Calu3 (cell line): ENCODE measurements around the gene HACE1. TPM values are rescaled to one million over a fixed set of nuclear protein-coding genes. Genes with fewer than 3 reads are reported as not detected.

Source experiments
- BruUV-seq: library from RNA; stranded (reverse); fragments of 400-500 nt; replicated peaks from 2 replicates; lab custom pipeline; 2021; lab: Mats Ljungman, UMichigan
- CTCF ChIA-PET: fragments of 300-600 bp; sonication (Branson Sonifier 250); formaldehyde crosslinking; loops from one replicate; lab custom pipeline; 2022; ENCODE audit warnings: antibody characterized with exemption; lab: Charles Lee
- DNase-seq: peaks from one replicate; pipeline ENCODE4 v3.0.0; 2022
- H3K27ac Mint-ChIP-seq: one replicate; pipeline ENCODE4 v1.8.0; 2022; ENCODE audit warnings: mixed read lengths; ENCODE audit not compliant: unreplicated experiment
- H3K27me3 Mint-ChIP-seq: one replicate; pipeline ENCODE4 v1.8.0; 2022; ENCODE audit warnings: mixed read lengths; ENCODE audit not compliant: unreplicated experiment
- H3K36me3 Mint-ChIP-seq: one replicate; pipeline ENCODE4 v1.8.0; 2022; ENCODE audit warnings: mild to moderate bottlenecking, moderate library complexity, mixed read lengths; ENCODE audit not compliant: insufficient read depth, unreplicated experiment
- H3K4me1 Mint-ChIP-seq: one replicate; pipeline ENCODE4 v1.8.0; 2022; ENCODE audit warnings: mild to moderate bottlenecking, low read depth, mixed read lengths; ENCODE audit not compliant: unreplicated experiment
- H3K4me3 Mint-ChIP-seq: one replicate; pipeline ENCODE4 v1.8.0; 2022; ENCODE audit warnings: mild to moderate bottlenecking, low read depth, moderate library complexity, mixed read lengths; ENCODE audit not compliant: unreplicated experiment
- H3K9me3 Mint-ChIP-seq: one replicate; pipeline ENCODE4 v1.8.0; 2022; ENCODE audit warnings: low read depth, mixed read lengths; ENCODE audit not compliant: unreplicated experiment
- intact Hi-C: fragments of 100-400 bp; cut with micrococcal nuclease; formaldehyde crosslinking; loops from one replicate; pipeline ENCODE4 v1.10.0; 2022; ENCODE audit not compliant: unreplicated experiment
- total RNA-seq: library from RNA; stranded (reverse); gene quantifications from 2 replicates; pipeline ENCODE4 v1.2.3, GENCODE V29; 2022
- TF ChIP-seq, protein P1 (sequence below): fragments of 200-600 bp; IDR thresholded peaks from one replicate; pipeline ENCODE4 v1.8.0; 2022; ENCODE audit warnings: antibody characterized with exemption; ENCODE audit not compliant: unreplicated experiment

Gene HACE1
- total RNA-seq, 1 experiment from 2014 or later, result 12.5 TPM

DNA sequence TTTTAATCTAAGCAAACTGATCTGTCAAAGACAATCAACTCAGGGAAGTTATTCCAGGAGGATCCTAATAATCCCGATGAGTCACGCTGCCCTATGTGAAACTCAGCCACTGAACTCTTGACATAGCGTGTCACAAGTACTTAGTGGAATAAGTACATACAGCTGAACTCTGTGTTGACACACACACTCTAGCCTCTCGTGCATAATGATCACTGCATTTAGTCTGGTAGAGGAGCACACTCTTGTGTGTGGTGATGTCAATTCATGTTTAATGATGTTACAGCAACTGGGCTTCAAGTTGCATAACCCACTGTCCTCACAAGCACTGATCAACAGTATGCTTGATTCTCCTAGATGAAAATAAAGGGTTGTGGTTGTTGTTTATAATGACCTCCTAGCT lies 148.3 kb downstream of the HACE1 start:
- Mint-ChIP-seq H3K27me3 (no peaks in the 10 kb centered on the region), H3K4me3 (no peak overlapping the region), H3K36me3 (no peaks in the 10 kb centered on the region), H3K9me3 (no peaks in the 10 kb centered on the region), H3K4me1 (no peaks in the 10 kb centered on the region), H3K27ac (no peak overlapping the region)
- CTCF ChIA-PET, result no interaction called here
- BruUV-seq, result no TSS peak
- TF ChIP-seq, protein P1, sequence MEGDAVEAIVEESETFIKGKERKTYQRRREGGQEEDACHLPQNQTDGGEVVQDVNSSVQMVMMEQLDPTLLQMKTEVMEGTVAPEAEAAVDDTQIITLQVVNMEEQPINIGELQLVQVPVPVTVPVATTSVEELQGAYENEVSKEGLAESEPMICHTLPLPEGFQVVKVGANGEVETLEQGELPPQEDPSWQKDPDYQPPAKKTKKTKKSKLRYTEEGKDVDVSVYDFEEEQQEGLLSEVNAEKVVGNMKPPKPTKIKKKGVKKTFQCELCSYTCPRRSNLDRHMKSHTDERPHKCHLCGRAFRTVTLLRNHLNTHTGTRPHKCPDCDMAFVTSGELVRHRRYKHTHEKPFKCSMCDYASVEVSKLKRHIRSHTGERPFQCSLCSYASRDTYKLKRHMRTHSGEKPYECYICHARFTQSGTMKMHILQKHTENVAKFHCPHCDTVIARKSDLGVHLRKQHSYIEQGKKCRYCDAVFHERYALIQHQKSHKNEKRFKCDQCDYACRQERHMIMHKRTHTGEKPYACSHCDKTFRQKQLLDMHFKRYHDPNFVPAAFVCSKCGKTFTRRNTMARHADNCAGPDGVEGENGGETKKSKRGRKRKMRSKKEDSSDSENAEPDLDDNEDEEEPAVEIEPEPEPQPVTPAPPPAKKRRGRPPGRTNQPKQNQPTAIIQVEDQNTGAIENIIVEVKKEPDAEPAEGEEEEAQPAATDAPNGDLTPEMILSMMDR, result no peak
- DNase-seq, result no peak
- intact Hi-C loops, result no loop called here

GRCh38 chr6:104710543-104711335 lies 149.0 kb downstream of the HACE1 start:
- no peak overlapping the region for H3K27ac Mint-ChIP-seq
- H3K36me3 Mint-ChIP-seq, result no peaks in the 10 kb centered on the region
- CTCF ChIA-PET, result no interaction called here
- no peak overlapping the region for H3K4me3 Mint-ChIP-seq
- TF ChIP-seq, protein P1, result no peak
- intact Hi-C loops, result no loop called here
- H3K4me1 Mint-ChIP-seq, result no peaks in the 10 kb centered on the region
- no peak for DNase-seq
- no TSS peak for BruUV-seq
- H3K27me3 Mint-ChIP-seq, result no peaks in the 10 kb centered on the region
- no peaks in the 10 kb centered on the region for H3K9me3 Mint-ChIP-seq

- CTCF ChIA-PET, result no interaction called here
- Mint-ChIP-seq H3K4me3 (no peak overlapping the region), H3K27ac (no peak overlapping the region), H3K36me3 (no peaks in the 10 kb centered on the region), H3K27me3 (no peaks in the 10 kb centered on the region), H3K9me3 (no peaks in the 10 kb centered on the region), H3K4me1 (no peaks in the 10 kb centered on the region)
- TF ChIP-seq, protein P1, result no peak
- no peak for DNase-seq
- no TSS peak for BruUV-seq
- intact Hi-C loops, result no loop called here
These were observed 153.7 kb downstream of the HACE1 start for GRCh38 chr6:104705916-104706442.

GRCh38 chr6:104705095-104705707 lies 154.5 kb downstream of the HACE1 start:
- Mint-ChIP-seq H3K27me3 (no peaks in the 10 kb centered on the region), H3K27ac (no peak overlapping the region), H3K9me3 (no peaks in the 10 kb centered on the region), H3K4me3 (no peak overlapping the region), H3K4me1 (no peaks in the 10 kb centered on the region), H3K36me3 (no peaks in the 10 kb centered on the region)
- CTCF ChIA-PET, result no interaction called here
- TF ChIP-seq, protein P1, result no peak
- no peak for DNase-seq
- no TSS peak for BruUV-seq
- intact Hi-C loops, result no loop called here
